ENCODE data around the gene FUT2.
A peak's percentile ranks its signal among the peaks of the same experiment; 100 is the strongest.
"Not testable (repeated sequence)": the region's sequence is repeated elsewhere in the genome, so short reads cannot be mapped to it uniquely, and the experiment has no call there.

Gene FUT2

DNA sequence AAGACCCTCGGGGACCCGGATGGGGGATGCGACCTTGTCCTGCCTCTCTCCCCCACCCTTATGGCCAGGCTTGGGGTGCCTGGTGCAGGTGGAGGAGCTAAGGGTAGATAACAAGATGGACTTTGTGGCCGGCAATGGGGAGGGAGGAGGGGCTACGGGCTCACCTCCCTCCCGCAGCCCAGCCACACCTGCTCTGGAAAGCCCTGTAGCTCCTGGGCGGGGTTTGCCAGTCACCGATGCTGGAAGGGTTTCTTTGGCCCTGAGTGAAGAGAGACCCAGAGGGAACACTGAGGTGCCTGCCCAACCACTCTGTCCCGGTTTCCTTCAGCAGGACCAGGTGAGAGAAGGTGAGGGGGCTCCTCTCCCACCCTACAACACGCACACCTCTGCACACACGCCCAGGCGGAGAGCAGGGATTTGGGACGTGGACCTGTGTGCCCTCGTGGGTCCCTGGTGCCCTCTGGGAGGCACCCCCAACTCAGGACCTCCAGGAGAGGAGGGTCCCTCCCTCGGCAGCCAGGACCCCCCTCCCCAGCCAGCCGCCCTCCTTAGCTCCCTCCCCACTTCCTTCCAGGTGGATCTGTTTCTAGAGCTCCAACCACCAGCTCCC, at the start of gene FUT2:
FUT2 (plus strand) TSS at position 229 of the 610 bp plus-strand sequence. CDS start 6,986 bp downstream, outside the sequence.
- DNase-seq: no peak

GRCh38 chr19:48646001-48646721, 49.6 kb upstream of the FUT2 start, which contains the start of gene CA11:
Gene CA11, minus strand, starts transcription at chr19:48646187. Its CDS starts 555 bp downstream, at chr19:48645632.
- DNase-seq: peak; percentile 95

GRCh38 chr19:48646722-48647216, 49.0 kb upstream of the FUT2 start:
- DNase-seq: no peak

DNA sequence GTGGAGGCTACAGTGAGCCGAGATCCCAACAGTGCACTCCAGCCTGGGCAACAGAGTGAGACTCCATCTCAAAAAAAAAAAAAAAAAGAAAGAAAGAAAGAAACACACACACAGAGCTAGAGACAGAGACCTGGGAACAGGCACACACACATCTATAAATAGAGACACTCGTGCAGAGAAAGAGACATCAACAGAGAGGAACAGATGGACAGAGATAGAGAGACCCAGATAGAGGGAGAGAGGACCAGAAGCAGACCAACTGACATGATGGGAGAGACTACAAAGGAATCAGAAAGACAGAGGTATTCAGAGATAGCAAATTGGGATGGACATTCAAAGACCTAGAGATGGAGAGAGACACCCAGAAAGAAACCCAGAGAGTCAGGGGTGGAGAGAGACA, 47.6 kb upstream of the FUT2 start:
- DNase-seq: no peak

GRCh38 chr19:48650974-48651682, 44.6 kb upstream of the FUT2 start:
- DNase-seq: no peak

- no peak for DNase-seq
Observed at GRCh38 chr19:48651683-48652048, 44.1 kb upstream of the FUT2 start.

DNA sequence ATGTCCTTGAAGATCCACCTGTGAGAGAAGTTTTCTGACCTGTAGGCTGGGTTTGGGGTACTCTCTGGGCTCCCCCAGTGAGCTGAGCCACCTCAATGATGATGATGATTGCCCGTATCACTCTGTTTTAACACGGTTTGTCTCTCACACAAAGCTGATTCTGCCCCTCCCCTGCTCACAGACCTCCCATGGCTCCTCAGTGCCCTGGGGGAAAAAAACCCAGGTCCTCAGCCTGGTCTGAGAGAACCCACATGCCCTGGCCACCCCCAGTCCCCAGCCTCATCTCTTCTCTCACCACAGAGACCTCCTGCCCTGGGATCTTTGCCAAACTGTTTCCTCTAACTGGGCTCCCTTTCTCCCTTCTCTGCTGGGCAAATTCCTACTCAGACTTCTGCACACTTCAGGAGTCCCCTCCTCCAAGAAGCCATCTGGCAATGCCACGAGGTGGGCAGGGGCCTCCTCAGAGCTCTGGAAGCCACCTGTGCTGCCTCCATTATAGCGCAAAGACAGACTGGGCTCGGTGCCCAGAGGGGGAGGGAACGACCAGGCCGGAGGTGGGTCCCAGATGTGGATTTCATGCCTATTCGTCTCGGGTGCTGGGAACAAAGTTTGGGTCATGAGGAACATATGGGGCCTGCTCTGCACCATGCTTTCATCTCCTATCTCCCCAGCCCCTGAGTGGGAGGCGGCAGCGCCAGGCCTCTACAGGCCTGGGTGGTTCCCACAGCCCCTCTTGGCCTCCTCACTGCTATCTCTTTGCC, 41.3 kb upstream of the FUT2 start:
- DNase-seq: peak; percentile 51

GRCh38 chr19:48656840-48657474, 38.8 kb upstream of the FUT2 start:
- no peak for DNase-seq

DNA sequence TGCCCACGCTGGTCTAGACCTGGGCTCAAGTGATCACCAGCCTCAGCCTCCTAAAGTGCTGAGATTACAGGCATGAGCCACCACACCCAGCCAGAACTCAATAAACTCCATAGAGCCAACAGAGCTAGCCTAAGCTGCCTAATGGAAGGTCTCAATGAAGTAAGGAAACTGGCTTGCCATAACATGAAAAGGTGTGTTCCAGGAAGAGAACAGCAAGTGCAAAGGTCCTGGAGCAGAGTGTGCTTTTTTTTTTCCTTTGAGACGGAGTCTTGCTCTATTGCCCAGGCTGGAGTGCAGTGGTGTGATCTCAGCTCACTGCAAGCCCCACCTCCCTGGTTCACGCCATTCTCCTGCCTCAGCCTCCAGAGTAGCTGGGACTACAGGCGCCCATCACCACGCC, 37.9 kb upstream of the FUT2 start:
- DNase-seq: not testable (repeated sequence)

DNA sequence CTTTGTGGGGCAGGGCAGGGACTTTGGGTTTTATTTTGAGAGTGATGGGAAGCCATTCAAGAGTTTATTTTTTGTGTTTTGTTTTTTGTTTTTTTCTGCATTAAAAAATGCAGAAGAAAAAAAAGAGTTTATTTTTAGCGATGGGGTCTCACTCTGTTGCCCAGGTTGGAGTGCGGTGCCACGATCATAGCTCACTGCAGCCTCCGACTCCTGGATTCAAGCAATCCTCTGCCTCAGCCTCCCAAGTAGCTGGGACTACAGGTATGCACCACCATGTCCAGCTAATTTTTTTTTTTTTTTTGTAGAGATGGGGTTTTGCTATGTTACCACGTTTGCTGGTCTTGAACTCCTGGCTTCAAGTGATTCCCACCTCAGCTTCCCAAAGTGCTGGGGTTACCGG, 37.3 kb upstream of the FUT2 start:
- no peak for DNase-seq

GRCh38 chr19:48659768-48660167, 36.0 kb upstream of the FUT2 start:
- peak; percentile 22 for DNase-seq

DNA sequence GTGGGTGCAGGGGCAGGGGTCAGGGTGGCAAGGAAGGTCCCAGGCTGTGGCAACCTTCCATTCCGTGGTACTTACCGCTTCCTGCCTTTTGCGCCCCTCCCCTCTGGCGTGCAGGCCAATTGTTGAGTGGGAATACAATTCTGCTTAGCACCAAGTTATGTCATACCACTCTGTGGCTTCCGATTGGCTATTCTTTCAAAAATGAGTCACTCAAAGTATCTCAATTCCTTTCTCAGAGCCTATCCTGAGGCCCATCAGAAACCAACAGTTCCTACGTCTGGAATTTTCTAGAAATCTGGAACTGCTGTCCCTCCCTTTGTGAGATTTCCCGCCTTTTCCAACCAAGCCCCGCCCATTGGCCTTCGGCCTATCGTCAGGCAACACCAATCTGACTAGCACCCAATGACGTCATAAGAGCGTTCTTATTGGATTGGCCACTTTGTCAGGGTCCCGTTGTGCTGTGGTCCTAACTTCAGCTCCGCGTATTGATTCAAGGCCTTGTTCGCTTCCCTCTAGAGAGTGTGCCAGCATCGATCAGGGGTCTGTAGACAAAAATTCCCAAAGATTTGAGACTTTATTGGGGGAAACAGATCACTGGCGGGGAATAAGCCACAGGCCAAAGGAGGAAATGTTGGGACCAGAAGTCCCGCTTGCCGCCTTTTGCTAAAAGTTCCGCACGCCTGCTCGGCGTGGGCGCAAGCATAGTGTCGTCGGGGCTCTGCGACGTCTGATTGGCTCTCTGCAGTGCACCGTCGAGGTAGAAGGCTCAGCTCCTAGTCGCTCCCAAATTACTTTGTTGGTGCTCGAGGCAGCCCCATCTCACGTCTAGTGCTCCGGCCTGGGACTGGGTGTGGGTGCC, 34.7 kb upstream of the FUT2 start:
- DNase-seq: peak; percentile 98

DNA sequence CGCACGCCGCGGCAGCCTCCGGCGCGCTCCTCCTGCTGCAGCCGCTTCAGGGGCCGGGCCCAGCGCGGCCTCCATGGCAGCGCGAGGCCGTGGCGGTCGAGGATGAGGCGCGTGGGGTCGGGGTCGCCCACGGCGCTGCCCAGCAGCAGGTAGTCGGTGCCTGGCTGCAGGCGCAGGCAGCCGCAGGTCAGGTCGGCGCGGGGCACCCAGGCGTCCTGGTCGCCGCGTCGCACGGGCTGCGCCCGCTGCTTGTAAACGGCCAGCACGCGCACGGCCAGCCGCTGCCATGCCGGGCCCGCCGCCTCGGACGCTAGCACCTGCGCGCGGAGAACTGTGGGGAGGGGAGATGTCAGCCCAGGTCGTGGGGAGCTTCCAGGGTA, 34.1 kb upstream of the FUT2 start:
- DNase-seq: no peak

- DNase-seq: no peak
Observed at GRCh38 chr19:48663667-48664066, 32.1 kb upstream of the FUT2 start.

DNA sequence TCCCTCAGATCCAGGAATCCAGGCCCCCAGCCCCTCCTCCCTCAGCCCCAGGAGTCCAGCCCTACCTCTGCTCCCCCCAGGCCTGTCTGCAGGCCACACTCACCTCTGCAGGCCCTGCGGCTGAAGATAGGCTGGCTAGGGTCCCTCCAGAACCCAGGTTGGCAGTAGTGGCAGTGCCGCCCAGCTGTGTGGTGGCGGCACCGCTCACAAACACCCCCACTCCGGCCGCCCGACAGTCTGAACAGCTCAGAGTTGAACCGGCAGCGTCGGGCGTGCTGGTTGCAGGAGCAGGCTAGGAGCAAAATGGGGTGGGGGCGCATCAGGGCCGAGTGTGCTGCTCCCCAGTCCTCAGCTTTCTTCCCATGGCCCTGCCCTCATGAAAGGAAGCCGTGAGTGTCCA, 31.3 kb upstream of the FUT2 start:
- no peak for DNase-seq

- DNase-seq: no peak
Observed at GRCh38 chr19:48665786-48666185, 30.0 kb upstream of the FUT2 start.

DNA sequence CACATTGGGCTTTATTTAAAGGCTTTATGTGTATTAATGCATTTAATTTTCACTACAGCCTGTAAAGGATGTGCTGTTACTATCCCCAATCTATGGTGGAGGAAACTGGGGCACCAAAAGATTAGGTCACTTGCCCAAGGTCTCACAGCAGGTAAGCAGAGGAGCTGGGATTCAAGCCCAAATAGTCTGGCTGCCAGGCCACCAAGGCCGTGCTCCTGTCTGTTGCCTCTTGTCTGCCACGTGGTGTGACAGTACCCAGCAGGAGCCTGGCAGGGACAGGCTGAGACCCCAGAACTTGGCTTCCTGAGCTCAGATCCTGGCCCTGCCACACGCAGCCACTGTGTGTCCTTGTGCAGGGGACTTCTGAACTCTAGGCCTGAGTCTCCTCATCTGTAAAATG, 27.4 kb upstream of the FUT2 start:
- no peak for DNase-seq

- no peak for DNase-seq
Observed at GRCh38 chr19:48668761-48669160, 27.0 kb upstream of the FUT2 start.

DNA sequence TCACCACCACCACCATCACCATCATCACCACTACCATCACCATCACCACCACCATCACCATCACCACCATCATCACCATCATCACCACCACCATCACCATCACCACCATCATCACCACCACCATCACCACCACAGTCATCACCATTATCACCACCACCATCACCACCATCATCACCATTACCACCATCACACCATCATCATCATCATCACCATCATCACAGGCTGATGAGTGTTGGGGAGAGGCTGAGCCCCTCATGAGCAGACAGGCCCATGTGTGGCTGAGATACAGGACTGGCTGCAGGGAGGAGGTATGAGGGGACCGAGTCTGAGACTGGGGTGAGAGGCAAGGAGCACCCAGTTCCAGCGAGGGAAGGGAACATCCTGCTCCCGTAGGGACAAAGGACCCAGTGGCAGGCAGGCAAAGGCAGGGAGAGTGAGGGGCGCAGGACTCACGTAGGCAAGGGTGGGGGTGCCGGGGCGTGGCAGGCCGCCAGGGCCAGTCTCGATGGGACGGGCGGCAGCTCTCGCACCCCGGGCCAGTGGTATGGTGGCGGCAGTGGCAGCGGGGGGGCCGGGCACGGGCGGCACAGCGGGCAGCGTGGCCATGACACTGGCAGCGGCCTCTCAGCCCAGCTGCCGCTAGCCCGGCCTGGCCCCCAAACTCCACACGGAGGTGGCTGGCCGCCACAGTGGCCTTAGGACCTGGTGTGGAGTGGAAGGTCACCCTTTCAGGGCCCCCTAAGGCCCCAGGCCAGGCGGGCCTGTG, 25.7 kb upstream of the FUT2 start:
- no peak for DNase-seq

- DNase-seq: no peak
Observed at GRCh38 chr19:48670699-48671445, 24.9 kb upstream of the FUT2 start.
